HepG2 (cell line): Measurements from ENCODE around the gene FGGY. TPM values are rescaled to one million over a fixed set of nuclear protein-coding genes. Genes with fewer than 3 reads are reported as not detected.
A peak's percentile ranks its signal among the peaks of the same experiment; 100 is the strongest.

Source experiments
- ARNT ChIP-seq: fragments of 450-650 bp; IDR thresholded peaks from 2 replicates; pipeline ENCODE4 v1.6.1; 2017
- CBFB ChIP-seq: sonication (generic); formaldehyde crosslinking; IDR thresholded peaks from 2 replicates; pipeline ENCODE4 v1.4.0; 2020; ENCODE audit warnings: missing genetic modification reagents
- HDAC1 ChIP-seq: sonication (generic); formaldehyde crosslinking; IDR thresholded peaks from 2 replicates; pipeline ENCODE4 v1.5.1; 2020; ENCODE audit warnings: mild to moderate bottlenecking, missing genetic modification reagents
- MYNN ChIP-seq: sonication (generic); formaldehyde crosslinking; IDR thresholded peaks from 2 replicates; pipeline ENCODE4 v1.4.0; 2020; ENCODE audit warnings: mild to moderate bottlenecking, low read depth, missing genetic modification reagents
- PCBP2 ChIP-seq: fragments of 200-400 bp; formaldehyde crosslinking; optimal IDR thresholded peaks from 2 replicates; pipeline ENCODE3; 2018; ENCODE audit warnings: low read length, low read depth; ENCODE audit not compliant: poor library complexity, severe bottlenecking
- PTBP1 ChIP-seq: fragments of 200-400 bp; formaldehyde crosslinking; IDR thresholded peaks from 2 replicates; pipeline ENCODE4 v1.6.1; 2018; ENCODE audit warnings: low read length, low read depth; ENCODE audit not compliant: poor library complexity, severe bottlenecking
- RFX5 ChIP-seq: IDR thresholded peaks from 2 replicates; pipeline ENCODE4 v1.6.1; 2011; ENCODE audit warnings: low read depth, low read length, improper control_type of control experiment
- SMYD3 ChIP-seq: sonication (generic); formaldehyde crosslinking; IDR thresholded peaks from 2 replicates; pipeline ENCODE4 v1.8.1; 2023; ENCODE audit warnings: mild to moderate bottlenecking, missing genetic modification reagents
- SP1 ChIP-seq, 2 experiments: fragments of 450-650 bp in 1 of 2; sonication (generic) in 1 of 2; formaldehyde crosslinking in 1 of 2; IDR thresholded peaks; 2 replicates each; pipeline versions ENCODE4 v1.4.0 to v1.6.1; 2016 to 2020; ENCODE audit warnings: missing genetic modification reagents in 1 of 2
- ZMAT3 ChIP-seq: sonication (generic); formaldehyde crosslinking; conservative IDR thresholded peaks from 2 replicates; pipeline ENCODE4 v1.7.0; 2021; ENCODE audit warnings: missing genetic modification reagents
- ZNF12 ChIP-seq: sonication (generic); formaldehyde crosslinking; IDR thresholded peaks from 2 replicates; pipeline ENCODE4 v1.5.0; 2020; ENCODE audit warnings: missing genetic modification reagents
- ZNF20 ChIP-seq: sonication (generic); formaldehyde crosslinking; IDR thresholded peaks from 2 replicates; pipeline ENCODE4 v1.4.0; 2020; ENCODE audit warnings: mild to moderate bottlenecking, moderate library complexity, missing genetic modification reagents
- ZNF24 ChIP-seq: fragments of 450-650 bp; IDR thresholded peaks from 2 replicates; pipeline ENCODE4 v1.6.1; 2017; ENCODE audit warnings: antibody characterized with exemption, mild to moderate bottlenecking
- ZNF598 ChIP-seq: sonication (generic); formaldehyde crosslinking; IDR thresholded peaks from 2 replicates; pipeline ENCODE4 v1.5.1; 2020; ENCODE audit warnings: mild to moderate bottlenecking, missing genetic modification reagents, borderline replicate concordance
- ZNF629 ChIP-seq: sonication (generic); formaldehyde crosslinking; conservative IDR thresholded peaks from 2 replicates; pipeline ENCODE4 v1.5.0; 2020; ENCODE audit warnings: missing genetic modification reagents
- ZNF678 ChIP-seq: sonication (generic); formaldehyde crosslinking; IDR thresholded peaks from 2 replicates; pipeline ENCODE4 v1.4.0; 2020; ENCODE audit warnings: mild to moderate bottlenecking, missing genetic modification reagents
- ZNF7 ChIP-seq: IDR thresholded peaks from 2 replicates; pipeline ENCODE4 v1.6.1; 2016; ENCODE audit warnings: missing biosample characterization, missing genetic modification reagents
- polyA plus RNA-seq, 8 experiments: library from polyadenylated mRNA; depleted of rRNA in 3 of 8; stranded (reverse) in 7 of 8; unstranded in 1 of 8; fragments of >200 nt; fragmentation: Illumina TruSeq in 4 of 8; extraction: Trizol in 4 of 8; gene quantifications; 2 replicates each; pipeline versions ENCODE4 v1.2.1 to v1.2.3, GENCODE V29; 2011 to 2016; ENCODE audit warnings: low read depth in 4 of 8, missing spikeins in 1 of 8, mixed read lengths in 1 of 8; ENCODE audit not compliant: insufficient read depth in 1 of 8
- total RNA-seq, 5 experiments: library from RNA; depleted of rRNA; stranded (reverse); fragments of >200 nt; fragmentation: Illumina TruSeq; extraction: Trizol; gene quantifications; 2 replicates each; pipeline ENCODE4 v1.2.3, GENCODE V29; 2016; ENCODE audit warnings: low read depth in 1 of 5
- TF ChIP-seq, protein P1 (sequence below): sonication (generic); formaldehyde crosslinking; IDR thresholded peaks from 2 replicates; pipeline ENCODE4 v1.5.0; 2020; ENCODE audit warnings: missing genetic modification reagents
- TF ChIP-seq, protein P2 (sequence below): sonication (generic); formaldehyde crosslinking; IDR thresholded peaks from 2 replicates; pipeline ENCODE4 v1.5.0; 2020; ENCODE audit warnings: missing genetic modification reagents, mild to moderate bottlenecking, borderline replicate concordance
- TF ChIP-seq, protein P3 (sequence below): sonication (generic); formaldehyde crosslinking; IDR thresholded peaks from 2 replicates; pipeline ENCODE4 v1.4.0; 2020; ENCODE audit warnings: missing genetic modification reagents
- TF ChIP-seq, protein P4 (sequence below): IDR thresholded peaks from 2 replicates; pipeline ENCODE4 v1.6.1; 2016; ENCODE audit warnings: mild to moderate bottlenecking
- TF ChIP-seq, protein P5 (sequence below): sonication (generic); formaldehyde crosslinking; IDR thresholded peaks from 2 replicates; pipeline ENCODE4 v1.5.0; 2020; ENCODE audit warnings: missing genetic modification reagents

Gene FGGY
- total and polyA plus RNA-seq, 2 of the 13 experiments (the other 11 are each of a cell fraction or from before 2014, with no cell fraction given), result 15.7 to 27.5 TPM

DNA sequence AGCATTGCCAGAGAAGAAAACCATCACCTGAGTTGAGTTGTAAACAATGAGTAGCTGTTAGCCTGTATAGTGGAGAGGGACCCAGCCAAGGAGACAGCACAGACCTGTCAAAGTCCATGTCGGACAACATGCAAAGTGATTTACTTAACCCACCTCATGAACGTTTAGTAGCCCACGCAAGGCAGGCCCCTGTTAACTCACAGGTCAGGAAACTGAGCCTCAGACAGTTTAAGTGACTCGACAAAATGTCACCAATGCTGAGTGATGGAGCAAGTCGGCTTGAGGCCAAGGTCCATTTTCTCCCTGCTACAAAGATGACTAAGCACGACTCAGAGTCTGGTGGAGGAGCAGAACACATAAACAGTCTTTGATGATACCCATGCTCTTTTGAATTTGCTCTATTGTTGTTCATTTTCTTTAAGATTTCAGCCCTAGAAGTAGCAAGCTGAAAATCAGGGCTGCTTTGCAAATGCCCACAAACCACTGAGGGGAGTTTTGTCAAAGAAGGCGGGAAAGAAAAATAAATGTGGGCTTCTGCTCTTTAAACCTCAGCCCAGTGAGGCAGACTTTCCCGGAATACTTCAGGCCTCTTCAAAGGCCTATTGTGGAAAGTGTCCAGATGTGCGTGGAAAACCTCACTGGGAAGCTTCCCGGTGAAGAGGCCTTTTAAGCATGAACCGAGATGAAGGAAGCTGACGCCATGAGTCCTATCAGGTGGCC, 434.0 kb downstream of the FGGY start (continued):
- no peak for TF ChIP-seq SP1 (IDR thresholded peaks at IDR 0.05)
- TF ChIP-seq SP1 (CRISPR knock-in tag; IDR thresholded peaks at IDR 0.05), result no peak
- TF ChIP-seq, protein P1, sequence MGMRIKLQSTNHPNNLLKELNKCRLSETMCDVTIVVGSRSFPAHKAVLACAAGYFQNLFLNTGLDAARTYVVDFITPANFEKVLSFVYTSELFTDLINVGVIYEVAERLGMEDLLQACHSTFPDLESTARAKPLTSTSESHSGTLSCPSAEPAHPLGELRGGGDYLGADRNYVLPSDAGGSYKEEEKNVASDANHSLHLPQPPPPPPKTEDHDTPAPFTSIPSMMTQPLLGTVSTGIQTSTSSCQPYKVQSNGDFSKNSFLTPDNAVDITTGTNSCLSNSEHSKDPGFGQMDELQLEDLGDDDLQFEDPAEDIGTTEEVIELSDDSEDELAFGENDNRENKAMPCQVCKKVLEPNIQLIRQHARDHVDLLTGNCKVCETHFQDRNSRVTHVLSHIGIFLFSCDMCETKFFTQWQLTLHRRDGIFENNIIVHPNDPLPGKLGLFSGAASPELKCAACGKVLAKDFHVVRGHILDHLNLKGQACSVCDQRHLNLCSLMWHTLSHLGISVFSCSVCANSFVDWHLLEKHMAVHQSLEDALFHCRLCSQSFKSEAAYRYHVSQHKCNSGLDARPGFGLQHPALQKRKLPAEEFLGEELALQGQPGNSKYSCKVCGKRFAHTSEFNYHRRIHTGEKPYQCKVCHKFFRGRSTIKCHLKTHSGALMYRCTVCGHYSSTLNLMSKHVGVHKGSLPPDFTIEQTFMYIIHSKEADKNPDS (CRISPR knock-in tag), result no peak
- TF ChIP-seq SMYD3 (CRISPR knock-in tag), result no peak
- no peak for TF ChIP-seq ZNF20 (CRISPR knock-in tag)
- no peak for TF ChIP-seq ZNF598
- TF ChIP-seq, protein P2, sequence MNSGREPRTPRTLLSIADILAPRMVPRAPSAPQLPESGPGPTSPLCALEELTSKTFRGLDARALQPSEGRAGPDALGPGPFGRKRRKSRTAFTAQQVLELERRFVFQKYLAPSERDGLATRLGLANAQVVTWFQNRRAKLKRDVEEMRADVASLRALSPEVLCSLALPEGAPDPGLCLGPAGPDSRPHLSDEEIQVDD, result no peak
- TF ChIP-seq ZNF12 (CRISPR knock-in tag), result peak; percentile 35; the same call in 1 of the 2 replicates
- TF ChIP-seq, protein P3, sequence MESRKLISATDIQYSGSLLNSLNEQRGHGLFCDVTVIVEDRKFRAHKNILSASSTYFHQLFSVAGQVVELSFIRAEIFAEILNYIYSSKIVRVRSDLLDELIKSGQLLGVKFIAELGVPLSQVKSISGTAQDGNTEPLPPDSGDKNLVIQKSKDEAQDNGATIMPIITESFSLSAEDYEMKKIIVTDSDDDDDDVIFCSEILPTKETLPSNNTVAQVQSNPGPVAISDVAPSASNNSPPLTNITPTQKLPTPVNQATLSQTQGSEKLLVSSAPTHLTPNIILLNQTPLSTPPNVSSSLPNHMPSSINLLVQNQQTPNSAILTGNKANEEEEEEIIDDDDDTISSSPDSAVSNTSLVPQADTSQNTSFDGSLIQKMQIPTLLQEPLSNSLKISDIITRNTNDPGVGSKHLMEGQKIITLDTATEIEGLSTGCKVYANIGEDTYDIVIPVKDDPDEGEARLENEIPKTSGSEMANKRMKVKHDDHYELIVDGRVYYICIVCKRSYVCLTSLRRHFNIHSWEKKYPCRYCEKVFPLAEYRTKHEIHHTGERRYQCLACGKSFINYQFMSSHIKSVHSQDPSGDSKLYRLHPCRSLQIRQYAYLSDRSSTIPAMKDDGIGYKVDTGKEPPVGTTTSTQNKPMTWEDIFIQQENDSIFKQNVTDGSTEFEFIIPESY, result 0 out of 2 replicates have a peak, but pooled peaks have one; percentile 16
- no peak for TF ChIP-seq ZNF7
- TF ChIP-seq MYNN (CRISPR knock-in tag), result no peak
- TF ChIP-seq, protein P4, sequence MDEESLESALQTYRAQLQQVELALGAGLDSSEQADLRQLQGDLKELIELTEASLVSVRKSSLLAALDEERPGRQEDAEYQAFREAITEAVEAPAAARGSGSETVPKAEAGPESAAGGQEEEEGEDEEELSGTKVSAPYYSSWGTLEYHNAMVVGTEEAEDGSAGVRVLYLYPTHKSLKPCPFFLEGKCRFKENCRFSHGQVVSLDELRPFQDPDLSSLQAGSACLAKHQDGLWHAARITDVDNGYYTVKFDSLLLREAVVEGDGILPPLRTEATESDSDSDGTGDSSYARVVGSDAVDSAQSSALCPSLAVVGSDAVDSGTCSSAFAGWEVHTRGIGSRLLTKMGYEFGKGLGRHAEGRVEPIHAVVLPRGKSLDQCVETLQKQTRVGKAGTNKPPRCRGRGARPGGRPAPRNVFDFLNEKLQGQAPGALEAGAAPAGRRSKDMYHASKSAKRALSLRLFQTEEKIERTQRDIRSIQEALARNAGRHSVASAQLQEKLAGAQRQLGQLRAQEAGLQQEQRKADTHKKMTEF, result peak; percentile 66
- TF ChIP-seq PCBP2, result no peak
- no peak for TF ChIP-seq CBFB (CRISPR knock-in tag)
- no peak for TF ChIP-seq ZNF629
- no peak for TF ChIP-seq ZMAT3 (CRISPR knock-in tag)
- TF ChIP-seq ZNF24, result no peak
- 0 out of 2 replicates have a peak, but pooled peaks have one; percentile 15 for TF ChIP-seq RFX5
- TF ChIP-seq ARNT, result no peak
- TF ChIP-seq ZNF678 (CRISPR knock-in tag), result no peak
- TF ChIP-seq, protein P5, sequence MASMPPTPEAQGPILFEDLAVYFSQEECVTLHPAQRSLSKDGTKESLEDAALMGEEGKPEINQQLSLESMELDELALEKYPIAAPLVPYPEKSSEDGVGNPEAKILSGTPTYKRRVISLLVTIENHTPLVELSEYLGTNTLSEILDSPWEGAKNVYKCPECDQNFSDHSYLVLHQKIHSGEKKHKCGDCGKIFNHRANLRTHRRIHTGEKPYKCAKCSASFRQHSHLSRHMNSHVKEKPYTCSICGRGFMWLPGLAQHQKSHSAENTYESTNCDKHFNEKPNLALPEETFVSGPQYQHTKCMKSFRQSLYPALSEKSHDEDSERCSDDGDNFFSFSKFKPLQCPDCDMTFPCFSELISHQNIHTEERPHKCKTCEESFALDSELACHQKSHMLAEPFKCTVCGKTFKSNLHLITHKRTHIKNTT (CRISPR knock-in tag), result no peak
- peak; percentile 74 for TF ChIP-seq HDAC1 (CRISPR knock-in tag)
- no peak for TF ChIP-seq PTBP1
